Fibroblast of lung (primary cell): ENCODE measurements around the gene NUP210. TPM values are rescaled to one million over a fixed set of nuclear protein-coding genes. Genes with fewer than 3 reads are reported as not detected.

Experiments used
- DNase-seq, 2 donors: peaks; one replicate each; pipeline versions ENCODE4 v3.0.0 to v3.0.0-alpha.2; 2010; ENCODE audit warnings: low read depth in 2 of 2
- H2AFZ ChIP-seq: 2 replicates; pipeline ENCODE4 v1.5.1; 2012; ENCODE audit warnings: low read length, control low read depth, inconsistent platforms
- H3K27ac ChIP-seq: 2 replicates; pipeline ENCODE4 v1.5.1; 2011; ENCODE audit warnings: low read length, control low read depth; ENCODE audit not compliant: insufficient read depth
- H3K27me3 ChIP-seq: 2 replicates; pipeline ENCODE4 v1.5.1; 2011; ENCODE audit warnings: mild to moderate bottlenecking, low read length; ENCODE audit not compliant: control insufficient read depth, insufficient read depth
- H3K36me3 ChIP-seq: 2 replicates; pipeline ENCODE4 v1.5.1; 2011; ENCODE audit warnings: low read length; ENCODE audit not compliant: control insufficient read depth, insufficient read depth
- H3K4me1 ChIP-seq: 2 replicates; pipeline ENCODE4 v1.5.1; 2011; ENCODE audit warnings: low read length; ENCODE audit not compliant: control insufficient read depth, insufficient read depth; ENCODE audit errors: extremely low read depth
- H3K4me2 ChIP-seq: 2 replicates; pipeline ENCODE4 v1.5.1; 2011; ENCODE audit warnings: low read length, control low read depth; ENCODE audit not compliant: insufficient read depth; ENCODE audit errors: extremely low read depth
- H3K4me3 ChIP-seq, 4 experiments: fragments of 200-600 bp in 1 of 4; sonication (generic) in 1 of 4; replicated peaks in 1 of 4; 2 replicates each; pipeline ENCODE4 v1.5.1; 2011 to 2016; ENCODE audit warnings: low read length in 4 of 4, low read depth in 3 of 4, mild to moderate bottlenecking in 3 of 4, control low read depth in 2 of 4, inconsistent platforms in 1 of 4, mixed read lengths in 1 of 4; ENCODE audit not compliant: insufficient read depth in 1 of 4; ENCODE audit errors: control extremely low read depth in 1 of 4
- H3K79me2 ChIP-seq: 2 replicates; pipeline ENCODE4 v1.5.1; 2012; ENCODE audit warnings: mild to moderate bottlenecking, low read length, inconsistent platforms; ENCODE audit not compliant: control insufficient read depth, insufficient read depth
- H3K9ac ChIP-seq: 2 replicates; pipeline ENCODE4 v1.5.1; 2011; ENCODE audit warnings: mild to moderate bottlenecking, low read length, control low read depth; ENCODE audit not compliant: insufficient read depth
- H3K9me3 ChIP-seq: 2 replicates; pipeline ENCODE4 v1.5.1; 2012; ENCODE audit warnings: low read depth, low read length; ENCODE audit not compliant: control insufficient read depth, insufficient read depth
- H4K20me1 ChIP-seq: 2 replicates; pipeline ENCODE4 v1.5.1; 2011; ENCODE audit warnings: low read length; ENCODE audit not compliant: control insufficient read depth, insufficient read depth; ENCODE audit errors: extremely low read depth
- EZH2 ChIP-seq: IDR thresholded peaks from 2 replicates; pipeline ENCODE4 v1.5.1; 2012; ENCODE audit warnings: low read length, control low read depth, mild to moderate bottlenecking; ENCODE audit errors: missing control alignments
- polyA plus RNA-seq, 2 donors: library from polyadenylated mRNA; depleted of rRNA in 1 of 2; stranded (reverse) in 1 of 2; unstranded in 1 of 2; fragments of >200 nt; gene quantifications; 2 replicates each; pipeline ENCODE4 v1.2.1, GENCODE V29; 2011 to 2012; ENCODE audit warnings: missing spikeins in 1 of 2
- total RNA-seq: library from RNA; depleted of rRNA; stranded (reverse); fragments of >200 nt; gene quantifications from 2 replicates; pipeline ENCODE4 v1.2.1, GENCODE V29; 2014
- TF ChIP-seq, protein P1 (sequence below), 2 donors: IDR thresholded peaks in 1 of 2; conservative IDR thresholded peaks in 1 of 2; 1 replicate in 1 of 2; 2 replicates in 1 of 2; pipeline ENCODE4 v1.5.1; 2011 to 2012; ENCODE audit warnings: low read length in 2 of 2, control low read depth in 1 of 2, inconsistent platforms in 1 of 2, low read depth in 1 of 2, mild to moderate bottlenecking in 1 of 2

Gene NUP210
- total and polyA plus RNA-seq, 2 donors (not counting 1 experiment from before 2014, with no cell fraction given) = 0.09 to 0.33 TPM

- DNase-seq = no peak
- Histone ChIP-seq H3K4me2 (no peak overlapping the region), H3K4me1 (no peaks in the 10 kb centered on the region), H3K36me3 (no peaks in the 10 kb centered on the region), H3K9me3 (no peaks in the 10 kb centered on the region), H3K4me3 (no peak overlapping the region), H3K79me2 (no peaks in the 10 kb centered on the region), H3K27ac (no peak overlapping the region), H2AFZ (no peak overlapping the region), H4K20me1 (no peaks in the 10 kb centered on the region), H3K9ac (no peak overlapping the region), H3K27me3 (no peaks in the 10 kb centered on the region)
- no peak for TF ChIP-seq EZH2
- TF ChIP-seq, protein P1, sequence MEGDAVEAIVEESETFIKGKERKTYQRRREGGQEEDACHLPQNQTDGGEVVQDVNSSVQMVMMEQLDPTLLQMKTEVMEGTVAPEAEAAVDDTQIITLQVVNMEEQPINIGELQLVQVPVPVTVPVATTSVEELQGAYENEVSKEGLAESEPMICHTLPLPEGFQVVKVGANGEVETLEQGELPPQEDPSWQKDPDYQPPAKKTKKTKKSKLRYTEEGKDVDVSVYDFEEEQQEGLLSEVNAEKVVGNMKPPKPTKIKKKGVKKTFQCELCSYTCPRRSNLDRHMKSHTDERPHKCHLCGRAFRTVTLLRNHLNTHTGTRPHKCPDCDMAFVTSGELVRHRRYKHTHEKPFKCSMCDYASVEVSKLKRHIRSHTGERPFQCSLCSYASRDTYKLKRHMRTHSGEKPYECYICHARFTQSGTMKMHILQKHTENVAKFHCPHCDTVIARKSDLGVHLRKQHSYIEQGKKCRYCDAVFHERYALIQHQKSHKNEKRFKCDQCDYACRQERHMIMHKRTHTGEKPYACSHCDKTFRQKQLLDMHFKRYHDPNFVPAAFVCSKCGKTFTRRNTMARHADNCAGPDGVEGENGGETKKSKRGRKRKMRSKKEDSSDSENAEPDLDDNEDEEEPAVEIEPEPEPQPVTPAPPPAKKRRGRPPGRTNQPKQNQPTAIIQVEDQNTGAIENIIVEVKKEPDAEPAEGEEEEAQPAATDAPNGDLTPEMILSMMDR (conservative IDR thresholded peaks at IDR 0.05 in 1 of 2, IDR thresholded peaks at IDR 0.05 in 1 of 2; ENCODE audit: low read depth in 1 of 2, low read length in 2 of 2) = no peak
These were observed 16.3 kb downstream of the NUP210 start for GRCh38 chr3:13403847-13404246.

DNA sequence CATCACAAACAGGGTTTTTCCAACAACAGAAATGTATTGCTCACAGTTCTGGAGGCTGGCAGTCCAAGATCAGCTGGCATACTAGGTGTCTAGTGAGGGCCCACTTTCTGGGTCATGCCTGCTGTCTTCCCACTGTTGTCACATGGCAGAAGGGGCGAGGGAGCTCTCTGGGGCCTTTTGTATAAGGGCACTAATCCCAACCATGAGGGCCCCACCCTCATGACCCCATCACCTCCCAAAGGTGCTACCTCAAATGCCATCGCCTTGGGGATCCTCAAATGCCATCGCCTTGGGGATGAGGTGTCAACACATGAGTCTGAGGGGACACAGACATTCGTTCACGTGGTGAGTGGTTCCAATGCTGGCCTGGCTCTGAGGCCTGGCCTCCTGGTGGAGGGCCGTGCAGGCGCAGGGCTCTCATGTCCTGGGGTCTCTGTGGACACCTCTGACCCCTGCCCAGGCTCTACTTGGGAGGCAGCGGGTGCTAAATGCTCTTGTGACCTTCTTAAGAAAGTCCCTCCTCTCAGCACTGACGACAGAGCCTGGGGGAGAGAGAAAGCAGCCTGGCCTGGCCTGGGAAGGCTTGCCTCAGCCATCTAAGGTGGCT lies 16.8 kb downstream of the NUP210 start:
- H4K20me1 ChIP-seq = no peaks in the 10 kb centered on the region
- no peak overlapping the region for H3K4me2 ChIP-seq

DNA sequence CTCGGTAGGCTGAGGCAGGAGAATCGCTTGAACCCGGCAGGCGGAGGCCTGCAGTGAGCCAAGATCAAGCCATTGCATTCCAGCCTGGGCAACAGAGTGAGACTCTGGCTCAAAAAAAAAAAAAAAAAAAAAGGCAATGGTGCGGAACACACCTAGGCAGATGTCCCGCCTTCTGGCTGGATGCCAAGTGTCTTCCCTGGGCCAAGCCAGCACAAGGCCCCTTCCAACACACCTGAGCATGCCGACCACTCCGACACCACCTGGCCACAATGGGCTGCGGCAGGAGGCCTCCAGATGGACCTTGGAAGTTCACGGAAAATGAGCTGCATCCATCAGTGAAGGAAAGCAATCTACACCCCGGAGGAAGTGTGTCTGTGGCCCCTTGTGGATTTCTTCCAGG lies 19.0 kb downstream of the NUP210 start:
- Histone ChIP-seq H3K27ac (no peak overlapping the region), H4K20me1 (no peaks in the 10 kb centered on the region), H3K79me2 (no peaks in the 10 kb centered on the region), H3K9ac (no peak overlapping the region), H3K4me3 (no peak overlapping the region), H2AFZ (no peak overlapping the region), H3K4me2 (no peak overlapping the region), H3K27me3 (no peaks in the 10 kb centered on the region), H3K36me3 (no peaks in the 10 kb centered on the region), H3K4me1 (no peaks in the 10 kb centered on the region), H3K9me3 (no peaks in the 10 kb centered on the region)
- no peak for DNase-seq
- TF ChIP-seq, protein P1 (conservative IDR thresholded peaks at IDR 0.05 in 1 of 2, IDR thresholded peaks at IDR 0.05 in 1 of 2; ENCODE audit: low read depth in 1 of 2, low read length in 2 of 2) = no peak
- no peak for TF ChIP-seq EZH2

More for the DNA sequence above, 16.8 kb downstream of the NUP210 start:
- no peak overlapping the region for H3K9ac ChIP-seq
- TF ChIP-seq EZH2 = no peak
- TF ChIP-seq, protein P1 (conservative IDR thresholded peaks at IDR 0.05 in 1 of 2, IDR thresholded peaks at IDR 0.05 in 1 of 2; ENCODE audit: low read depth in 1 of 2, low read length in 2 of 2) = no peak
- H3K36me3 ChIP-seq = no peaks in the 10 kb centered on the region
- H3K27me3 ChIP-seq = no peaks in the 10 kb centered on the region
- H3K4me1 ChIP-seq = no peaks in the 10 kb centered on the region
- no peak overlapping the region for H3K27ac ChIP-seq
- H3K9me3 ChIP-seq = no peaks in the 10 kb centered on the region
- no peak overlapping the region for H3K4me3 ChIP-seq
- H2AFZ ChIP-seq = no peak overlapping the region
- no peaks in the 10 kb centered on the region for H3K79me2 ChIP-seq
- no peak for DNase-seq
